RWPE2 (cell line): ENCODE measurements around the gene DGCR8.

Experiments
- ATAC-seq: fragments of 200-7000 bp; cut with Tn5 transposase; 3 replicates; pipeline ENCODE4 v1.9.1; 2021; ENCODE audit warnings: low read depth
- DNase-seq: peaks from one replicate; pipeline ENCODE4 v3.0.0-alpha.2; 2020; ENCODE audit warnings: low spot score
- H3K27ac ChIP-seq: fragments of 450-650 bp; 2 replicates; pipeline ENCODE4 v1.5.1; 2017; ENCODE audit warnings: mild to moderate bottlenecking; ENCODE audit not compliant: poor library complexity, severe bottlenecking
- H3K27me3 ChIP-seq: fragments of 250-450 bp; sonication (Bioruptor Pico); 2 replicates; pipeline ENCODE4 v1.5.1; 2021; ENCODE audit warnings: mild to moderate bottlenecking, moderate library complexity; ENCODE audit not compliant: insufficient read depth, poor library complexity, severe bottlenecking
- H3K36me3 ChIP-seq: fragments of 250-450 bp; sonication (Bioruptor Pico); 2 replicates; pipeline ENCODE4 v1.5.1; 2020; ENCODE audit warnings: low read depth, mild to moderate bottlenecking, moderate library complexity
- H3K4me1 ChIP-seq: fragments of 250-450 bp; sonication (Bioruptor Pico); 2 replicates; pipeline ENCODE4 v1.5.1; 2021; ENCODE audit warnings: mild to moderate bottlenecking, moderate library complexity; ENCODE audit not compliant: insufficient read depth, poor library complexity, severe bottlenecking
- H3K4me3 ChIP-seq: fragments of 250-450 bp; sonication (Bioruptor Pico); 2 replicates; pipeline ENCODE4 v1.5.1; 2021; ENCODE audit warnings: mild to moderate bottlenecking, moderate library complexity; ENCODE audit not compliant: severe bottlenecking
- H3K9me3 ChIP-seq: fragments of 250-450 bp; sonication (Bioruptor Pico); 2 replicates; pipeline ENCODE4 v1.5.1; 2021; ENCODE audit warnings: mild to moderate bottlenecking, moderate library complexity; ENCODE audit not compliant: severe bottlenecking
- TF ChIP-seq, protein P1 (sequence below): fragments of 450-650 bp; IDR thresholded peaks from one replicate; pipeline ENCODE4 v1.5.1; 2017; ENCODE audit warnings: mild to moderate bottlenecking, moderate library complexity; ENCODE audit not compliant: poor library complexity, severe bottlenecking

Gene DGCR8

DNA sequence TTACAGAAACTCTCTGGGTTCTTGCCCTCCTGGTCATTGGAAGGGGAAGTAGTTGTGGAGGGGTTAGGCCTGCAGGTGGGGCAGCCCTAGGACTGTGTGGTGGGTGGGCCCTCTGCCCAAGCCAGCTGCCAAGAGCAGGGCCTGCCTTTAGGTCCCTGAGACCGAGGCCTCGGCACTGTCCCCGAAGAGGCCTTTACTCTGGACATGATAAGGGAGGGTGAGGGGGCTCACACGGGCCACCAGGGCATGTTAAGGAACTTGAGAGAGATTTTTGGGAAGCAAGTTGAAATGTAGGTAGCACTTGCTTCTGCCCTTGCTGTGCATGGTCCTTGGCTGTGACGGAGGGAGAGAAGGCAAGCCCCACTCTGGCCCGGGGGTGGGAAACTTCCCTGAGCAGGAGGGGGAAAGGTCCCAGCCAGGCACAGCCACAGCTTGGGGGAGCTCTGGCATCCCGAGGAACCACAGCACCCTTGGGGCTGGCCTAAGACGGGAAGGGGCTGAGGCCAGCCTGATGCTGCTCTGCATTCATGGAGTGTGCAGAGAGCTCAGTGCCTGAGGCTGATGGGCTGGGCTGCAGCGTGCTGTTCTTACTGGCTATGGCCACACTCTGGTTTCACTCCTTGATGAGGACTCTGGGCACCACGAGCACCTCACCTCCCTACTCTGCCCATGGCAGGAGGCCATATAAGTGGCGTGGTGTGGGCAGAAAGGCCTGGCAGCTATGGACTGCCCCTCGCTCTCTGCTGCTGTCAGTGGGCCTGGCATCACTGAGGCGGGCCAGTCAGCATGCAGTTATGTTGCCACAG, 28.1 kb downstream of the DGCR8 start:
- TF ChIP-seq, protein P1, sequence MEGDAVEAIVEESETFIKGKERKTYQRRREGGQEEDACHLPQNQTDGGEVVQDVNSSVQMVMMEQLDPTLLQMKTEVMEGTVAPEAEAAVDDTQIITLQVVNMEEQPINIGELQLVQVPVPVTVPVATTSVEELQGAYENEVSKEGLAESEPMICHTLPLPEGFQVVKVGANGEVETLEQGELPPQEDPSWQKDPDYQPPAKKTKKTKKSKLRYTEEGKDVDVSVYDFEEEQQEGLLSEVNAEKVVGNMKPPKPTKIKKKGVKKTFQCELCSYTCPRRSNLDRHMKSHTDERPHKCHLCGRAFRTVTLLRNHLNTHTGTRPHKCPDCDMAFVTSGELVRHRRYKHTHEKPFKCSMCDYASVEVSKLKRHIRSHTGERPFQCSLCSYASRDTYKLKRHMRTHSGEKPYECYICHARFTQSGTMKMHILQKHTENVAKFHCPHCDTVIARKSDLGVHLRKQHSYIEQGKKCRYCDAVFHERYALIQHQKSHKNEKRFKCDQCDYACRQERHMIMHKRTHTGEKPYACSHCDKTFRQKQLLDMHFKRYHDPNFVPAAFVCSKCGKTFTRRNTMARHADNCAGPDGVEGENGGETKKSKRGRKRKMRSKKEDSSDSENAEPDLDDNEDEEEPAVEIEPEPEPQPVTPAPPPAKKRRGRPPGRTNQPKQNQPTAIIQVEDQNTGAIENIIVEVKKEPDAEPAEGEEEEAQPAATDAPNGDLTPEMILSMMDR, result no peak
- peaks cover 2% of the 10 kb centered on the region for H3K9me3 ChIP-seq
- no peaks in the 10 kb centered on the region for H3K4me1 ChIP-seq
- H3K27me3 ChIP-seq, result no peaks in the 10 kb centered on the region
- H3K27ac ChIP-seq, result no peak overlapping the region
- no peak overlapping the region for H3K4me3 ChIP-seq
- DNase-seq (no peak), ATAC-seq (no peak)
- H3K36me3 ChIP-seq, result peaks cover 84% of the 10 kb centered on the region

DNA sequence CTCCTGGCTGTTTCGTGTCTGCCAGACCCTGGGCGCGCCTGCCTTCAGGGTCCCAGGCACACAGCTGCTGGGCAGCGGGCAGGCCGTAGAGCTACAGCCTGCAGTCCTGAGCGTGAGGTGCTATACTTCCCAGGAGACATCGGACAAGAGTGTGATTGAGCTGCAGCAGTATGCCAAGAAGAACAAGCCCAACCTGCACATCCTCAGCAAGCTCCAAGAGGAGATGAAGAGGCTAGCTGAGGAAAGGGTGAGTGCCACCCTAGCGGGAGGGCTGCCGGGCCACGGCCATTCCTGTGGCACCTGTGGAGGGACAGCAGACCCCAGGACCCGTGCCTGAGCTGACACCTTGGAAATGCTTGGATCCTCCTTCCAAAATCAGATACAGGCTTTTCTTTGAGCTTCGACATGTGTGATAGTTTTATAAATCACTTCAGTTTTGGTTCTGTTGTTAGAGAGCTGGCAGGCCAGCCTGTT, 28.8 kb downstream of the DGCR8 start:
- ATAC-seq (no peak), DNase-seq (no peak)
- Histone ChIP-seq H3K9me3 (peaks cover 2% of the 10 kb centered on the region), H3K36me3 (peaks cover 84% of the 10 kb centered on the region), H3K4me3 (no peak overlapping the region), H3K27me3 (no peaks in the 10 kb centered on the region), H3K27ac (no peak overlapping the region), H3K4me1 (no peaks in the 10 kb centered on the region)
- TF ChIP-seq, protein P1, result no peak

DNA sequence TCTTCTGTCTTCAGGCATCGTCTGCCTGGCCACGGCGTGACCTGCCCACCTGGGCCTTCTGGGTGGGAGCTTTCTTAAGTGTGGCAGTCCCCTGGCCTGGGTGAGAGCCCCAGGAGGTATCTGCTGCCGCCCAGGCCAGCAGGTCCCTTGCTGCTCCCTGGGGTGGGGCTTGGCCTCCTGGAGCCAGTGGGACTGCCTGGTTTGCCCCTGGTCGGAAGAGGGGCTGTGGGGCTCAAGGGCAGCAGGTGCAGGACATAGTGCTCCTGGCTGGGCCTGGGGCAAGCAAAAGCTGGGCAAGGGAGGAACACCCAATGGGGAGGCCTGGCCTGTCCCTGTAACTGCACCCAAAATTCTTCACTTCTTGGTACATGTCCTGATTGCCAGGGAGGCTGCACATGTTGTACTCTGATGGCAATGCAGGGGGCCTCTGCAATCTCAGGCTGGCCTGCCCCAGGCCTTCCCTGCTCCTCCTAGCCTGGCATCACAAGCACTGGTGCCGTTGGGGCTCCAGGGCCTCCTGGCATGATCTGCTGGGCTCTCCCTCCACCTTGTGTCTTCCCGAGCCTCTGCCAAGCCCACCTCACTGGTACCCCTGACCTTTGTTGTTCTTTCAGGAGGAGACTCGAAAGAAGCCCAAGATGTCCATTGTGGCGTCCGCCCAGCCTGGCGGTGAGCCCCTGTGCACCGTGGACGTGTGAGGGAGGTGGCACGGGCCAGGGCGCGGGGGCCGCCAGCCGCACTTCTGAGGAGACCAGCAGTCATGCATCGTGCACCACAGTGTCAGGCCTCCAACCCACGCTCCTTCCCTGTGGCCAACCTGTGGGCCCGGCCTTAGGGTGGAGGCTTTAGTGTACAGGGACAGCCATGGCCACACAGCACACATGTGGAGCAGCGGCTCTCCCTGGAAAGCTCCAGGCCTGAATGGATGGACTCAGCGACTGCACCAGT, 29.6 kb downstream of the DGCR8 start:
- H3K4me1 ChIP-seq, result no peaks in the 10 kb centered on the region
- H3K36me3 ChIP-seq, result peaks cover 87% of the 10 kb centered on the region
- DNase-seq (no peak), ATAC-seq (peak; percentile 2; the same call in 1 of the 3 replicates)
- no peaks in the 10 kb centered on the region for H3K27me3 ChIP-seq
- peaks cover 2% of the 10 kb centered on the region for H3K9me3 ChIP-seq
- no peak overlapping the region for H3K4me3 ChIP-seq
- H3K27ac ChIP-seq, result no peak overlapping the region
- TF ChIP-seq, protein P1, result no peak

DNA sequence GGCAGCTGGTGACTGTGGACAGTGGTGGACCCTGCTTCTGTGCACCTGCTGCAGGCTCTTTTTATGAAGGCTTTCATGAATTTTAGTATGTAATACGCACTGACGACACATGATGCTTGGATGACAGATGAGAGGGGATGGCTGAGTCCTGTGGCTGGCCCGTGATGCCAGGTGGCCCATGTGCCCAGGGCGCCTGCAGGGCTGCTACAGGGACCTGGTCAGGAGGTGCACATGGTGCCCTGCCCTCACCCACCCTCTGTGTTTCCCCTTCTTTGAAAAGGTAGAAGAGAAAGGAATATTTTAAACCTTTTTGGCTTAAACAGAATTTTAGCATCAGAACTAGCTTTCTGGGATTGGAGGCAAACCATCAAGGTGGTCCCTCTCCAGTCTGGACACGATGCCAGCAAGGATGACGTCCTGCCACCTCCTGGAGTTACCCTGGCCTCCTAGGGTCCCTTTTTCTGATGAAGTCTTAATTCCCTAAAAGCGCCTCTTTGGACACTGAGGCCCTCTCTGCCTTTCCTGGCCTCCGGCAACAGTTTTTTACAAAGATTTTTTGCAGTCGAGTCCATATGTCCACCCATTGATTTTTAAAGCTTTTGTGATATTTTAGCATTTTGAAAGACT, 30.4 kb downstream of the DGCR8 start:
- Histone ChIP-seq H3K4me3 (no peak overlapping the region), H3K4me1 (no peaks in the 10 kb centered on the region), H3K27me3 (no peaks in the 10 kb centered on the region), H3K36me3 (peaks cover 87% of the 10 kb centered on the region), H3K27ac (no peak overlapping the region), H3K9me3 (peaks cover 2% of the 10 kb centered on the region)
- DNase-seq (no peak), ATAC-seq (no peak; the same call in 2 of the 3 replicates)
- TF ChIP-seq, protein P1, result no peak
